Measurements from ENCODE around the gene BSG.

DNA sequence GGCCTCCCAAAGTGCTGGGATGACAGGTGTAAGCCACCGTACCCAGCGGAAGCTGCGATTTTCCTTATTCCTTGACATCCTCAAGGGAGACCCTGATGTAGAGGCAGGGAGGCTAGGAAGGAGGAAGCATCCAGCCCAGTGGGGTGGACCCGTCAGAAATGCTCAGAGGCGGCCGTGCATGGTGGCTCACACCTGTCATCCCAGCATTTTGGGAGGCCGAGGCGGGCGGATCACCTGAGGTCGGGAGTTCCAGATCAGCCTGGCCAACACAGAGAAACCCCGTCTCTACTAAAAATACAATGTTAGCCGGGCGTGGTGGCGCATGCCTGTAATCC, 17.0 kb upstream of the BSG start:
- TF ChIP-seq CTCF (IDR thresholded peaks at IDR 0.05 in 8 of 11, conservative IDR thresholded peaks at IDR 0.05 in 3 of 11) (no peak), POLR2A (IDR thresholded peaks at IDR 0.05) (no peak)
